Spleen (tissue), 7 donors: ENCODE data around the gene CD207.

Source experiments
- CTCF ChIP-seq, 11 experiments: fragments of 200-600 bp in 7 of 11; fragments of 450-650 bp in 4 of 11; sonication (generic) in 4 of 11; IDR thresholded peaks in 8 of 11; conservative IDR thresholded peaks in 3 of 11; 1 replicate in 7 of 11; 2 replicates in 4 of 11; pipeline versions ENCODE4 v1.4.0 to v1.8.0; 2016 to 2021; ENCODE audit warnings: antibody characterized with exemption in 11 of 11, inconsistent platforms in 4 of 11, mild to moderate bottlenecking in 1 of 11
- POLR2A ChIP-seq, 3 donors: fragments of 450-650 bp; IDR thresholded peaks; one replicate each; pipeline ENCODE4 v1.5.1; 2017; ENCODE audit warnings: antibody characterized with exemption in 3 of 3, mild to moderate bottlenecking in 1 of 3
- donor health status: DM: no; HTN: no; CAD: no; lungs with moderate emphysema.
- donor health status: DM: no; HTN: no; CAD: no.
- donor health status: DM: no; HTN: no; CAD: no.

- TF ChIP-seq POLR2A (IDR thresholded peaks at IDR 0.05) (no peak), CTCF (IDR thresholded peaks at IDR 0.05 in 8 of 11, conservative IDR thresholded peaks at IDR 0.05 in 3 of 11) (no peak)
Measured at GRCh38 chr2:70797506-70797905, 38.1 kb downstream of the CD207 start.
